Stimulated activated CD8-positive, alpha-beta memory T cell treated with anti-CD3 and anti-CD28 coated beads, Interleukin-2, amount 100 ng/mL, for 48 hours (primary cell): ENCODE measurements around the gene SPON1.
"Not testable (repeated sequence)": the region's sequence is repeated elsewhere in the genome, so short reads cannot be mapped to it uniquely, and the experiment has no call there.

Source experiments
- DNase-seq, 2 donors: peaks; one replicate each; pipeline ENCODE4 v3.0.0-alpha.2; 2020; ENCODE audit warnings: low read depth in 2 of 2

SPON1 gene

DNA sequence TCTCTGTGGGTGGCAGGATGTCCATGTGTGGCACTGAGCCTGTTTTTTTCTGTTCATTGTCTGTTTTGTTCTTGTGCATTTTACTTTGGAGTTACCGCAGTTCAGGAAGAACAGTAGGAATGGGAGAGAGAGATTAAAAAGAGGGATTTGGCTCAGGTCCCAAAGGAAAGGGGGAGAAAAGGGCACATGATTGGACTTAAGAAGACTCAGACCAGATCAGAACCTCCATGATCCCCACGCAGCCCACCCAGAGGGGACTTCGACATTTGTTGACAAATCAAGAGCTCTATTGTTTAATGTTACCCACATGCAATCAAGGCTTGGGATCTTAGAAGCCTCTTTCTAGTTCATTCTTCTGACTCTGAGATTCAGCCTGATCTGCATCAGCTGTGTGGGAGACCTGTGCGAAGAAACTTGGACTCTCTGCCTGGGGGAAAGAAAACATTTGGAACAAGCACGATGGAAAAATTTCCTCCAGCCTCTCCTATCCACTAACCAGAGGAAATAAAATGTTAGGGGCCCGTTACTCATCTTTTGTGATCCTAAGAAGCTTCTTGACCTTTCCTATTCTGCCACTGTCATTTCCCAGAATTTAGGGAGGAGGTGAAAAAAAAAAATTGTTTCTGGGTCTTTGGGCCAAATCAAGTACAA lies 119.2 kb downstream of the SPON1 start:
- DNase-seq: no peak

DNA sequence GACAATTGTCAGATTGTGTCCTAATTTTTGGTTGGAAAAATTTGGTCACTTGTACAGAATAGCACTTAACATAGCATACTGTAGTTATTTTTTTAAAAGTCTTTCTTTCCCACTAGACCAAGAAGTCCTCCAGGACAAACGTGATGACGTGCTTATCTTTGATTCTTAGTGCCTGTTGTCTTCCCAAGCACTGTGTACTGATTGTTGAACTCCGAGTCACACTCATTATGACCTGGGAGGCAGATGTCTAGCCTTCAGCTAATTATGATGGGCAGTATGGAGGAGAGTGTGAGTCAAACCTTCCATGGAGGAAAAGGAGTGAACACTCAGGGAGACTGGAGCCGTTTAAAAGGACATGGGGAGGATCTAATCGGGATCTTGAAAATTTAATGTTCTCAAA lies 119.8 kb downstream of the SPON1 start:
- DNase-seq: no peak

DNA sequence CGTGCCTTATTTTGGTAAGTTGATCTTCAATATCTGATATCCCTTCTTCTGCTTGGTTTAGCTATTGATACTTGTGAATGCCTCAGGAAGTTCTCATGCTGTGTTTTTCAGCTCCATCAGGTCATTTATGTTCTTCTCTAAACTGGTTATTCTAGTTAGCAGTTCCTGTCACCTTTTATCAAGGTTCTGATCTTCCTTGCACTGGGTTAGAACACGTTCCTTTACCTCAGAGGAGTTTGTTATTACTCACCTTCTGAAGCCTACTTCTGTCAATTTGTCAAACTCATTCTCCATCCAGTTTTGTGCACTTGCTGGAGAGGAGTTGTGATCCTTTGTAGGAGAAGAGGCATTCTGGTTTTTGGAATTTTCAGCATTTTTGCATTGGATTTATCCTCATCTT lies 126.3 kb downstream of the SPON1 start:
- not testable (repeated sequence) for DNase-seq

DNA sequence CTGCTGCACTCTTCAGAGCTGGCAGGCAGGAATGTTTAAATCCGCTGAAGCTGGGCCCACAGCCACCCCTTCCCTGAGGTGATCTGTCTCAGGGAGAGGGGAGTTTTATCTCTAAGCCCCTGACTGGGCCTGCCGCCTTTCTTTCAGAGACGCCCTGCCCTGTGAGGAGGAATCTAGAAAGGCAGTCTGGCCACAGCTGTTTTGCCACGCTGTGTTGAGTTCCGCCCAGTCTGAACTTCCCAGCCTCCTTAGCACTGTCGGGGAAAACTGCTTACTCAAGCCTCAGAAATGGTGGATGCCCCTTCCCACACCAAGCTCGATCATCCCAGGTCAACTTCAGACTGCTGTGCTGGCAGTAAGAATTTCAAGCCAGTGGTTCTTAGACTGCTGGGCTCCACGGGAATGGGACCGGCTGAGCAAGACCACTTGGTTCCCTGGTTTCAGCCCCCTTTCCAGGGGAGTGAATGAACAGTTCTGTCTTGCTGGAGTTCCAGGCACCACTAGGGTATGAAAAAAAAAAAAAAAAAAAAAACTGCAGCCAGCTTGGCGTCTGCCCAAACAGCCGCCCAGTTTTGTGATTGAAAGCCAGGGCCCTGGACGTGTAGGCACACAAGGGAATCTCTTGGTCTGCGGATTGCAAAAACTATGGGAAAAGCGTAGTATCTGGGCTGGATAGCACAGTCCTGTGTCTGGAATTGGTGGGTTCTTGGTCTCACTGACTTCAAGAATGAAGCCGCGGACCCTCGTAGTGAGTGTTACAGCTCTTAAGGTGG lies 127.4 kb downstream of the SPON1 start:
- no peak for DNase-seq

DNA sequence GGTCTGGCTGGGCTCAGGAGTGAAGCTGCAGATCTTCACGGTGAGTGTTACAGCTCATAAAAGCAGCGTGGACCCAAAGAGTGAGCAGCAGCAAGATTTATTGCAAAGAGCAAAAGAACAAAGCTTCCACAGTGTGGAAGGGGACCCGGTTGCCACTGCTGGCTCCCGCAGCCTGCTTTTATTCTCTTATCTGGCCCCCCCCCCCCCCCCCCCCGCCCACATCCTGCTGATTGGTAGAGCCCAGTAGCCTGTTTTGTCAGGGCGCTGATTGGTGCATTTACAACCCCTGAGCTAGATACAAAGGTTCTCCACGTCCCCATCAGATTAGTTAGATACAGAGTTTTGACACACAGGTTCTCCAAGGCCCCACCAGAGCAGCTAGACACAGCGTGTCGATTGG lies 128.1 kb downstream of the SPON1 start:
- not testable (repeated sequence) for DNase-seq

DNA sequence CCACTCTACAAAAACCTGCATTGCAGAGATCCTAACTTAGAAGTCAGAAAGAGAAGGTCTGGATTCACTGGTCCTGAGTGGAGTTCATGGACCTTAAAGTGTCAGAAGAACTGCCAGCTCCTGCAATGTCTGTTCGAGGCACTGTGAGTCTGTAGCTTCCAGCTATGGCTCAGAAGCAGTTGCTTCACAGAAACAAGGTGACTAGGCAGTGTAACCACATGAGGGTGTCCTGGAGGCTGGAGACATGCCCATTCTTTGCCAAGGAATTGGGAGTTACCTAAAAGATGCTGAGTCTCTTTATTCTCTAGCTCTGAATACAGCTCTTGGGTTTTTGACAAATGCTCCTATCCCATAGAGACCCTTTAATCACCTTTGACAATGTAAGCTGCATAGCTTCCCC lies 130.5 kb downstream of the SPON1 start:
- DNase-seq: no peak

DNA sequence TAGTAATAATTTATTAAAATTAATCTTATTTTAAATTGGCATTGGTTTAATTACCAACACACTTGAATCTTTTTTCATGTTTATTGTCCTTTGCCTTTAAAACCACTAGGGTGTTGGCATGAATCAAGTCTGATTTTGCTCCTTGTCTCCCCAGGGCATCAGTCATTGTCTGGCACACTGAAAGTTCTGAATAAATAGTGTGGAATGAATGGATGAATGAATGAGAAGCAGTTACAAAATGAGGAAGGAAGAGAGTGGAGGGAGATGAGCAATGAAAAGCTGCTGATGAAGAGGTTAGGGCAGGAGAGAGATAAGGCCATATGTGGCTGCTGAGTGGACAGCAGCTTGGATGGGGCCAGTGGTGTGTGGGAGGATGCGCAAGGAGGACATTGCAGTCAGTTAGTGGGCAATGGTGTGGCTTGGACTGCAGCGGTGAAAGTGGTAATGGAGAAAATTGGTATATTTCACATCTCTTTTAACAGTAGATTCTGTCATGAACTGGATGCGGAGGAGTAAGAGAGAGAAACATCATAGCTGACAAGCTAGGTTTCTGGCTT lies 132.0 kb downstream of the SPON1 start:
- no peak for DNase-seq

DNA sequence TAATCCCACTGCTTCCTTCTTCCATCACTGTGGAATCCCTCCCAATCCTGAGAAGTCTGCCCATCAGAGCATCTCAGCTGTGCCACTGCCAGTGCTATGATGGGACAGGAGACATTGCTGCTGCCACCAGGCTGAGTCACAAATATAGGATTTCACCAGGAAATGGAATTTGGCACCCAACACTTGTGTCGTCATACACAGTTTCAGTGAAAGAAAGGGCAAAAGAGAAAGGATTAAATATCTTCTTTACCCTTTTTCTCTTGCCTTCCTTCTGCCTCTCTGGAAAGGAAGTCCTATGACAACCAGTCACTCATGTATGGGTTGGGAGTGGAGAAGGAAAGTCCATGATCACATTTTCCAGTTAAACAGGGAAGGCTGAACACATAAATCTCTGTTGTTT lies 133.4 kb downstream of the SPON1 start:
- no peak for DNase-seq

DNA sequence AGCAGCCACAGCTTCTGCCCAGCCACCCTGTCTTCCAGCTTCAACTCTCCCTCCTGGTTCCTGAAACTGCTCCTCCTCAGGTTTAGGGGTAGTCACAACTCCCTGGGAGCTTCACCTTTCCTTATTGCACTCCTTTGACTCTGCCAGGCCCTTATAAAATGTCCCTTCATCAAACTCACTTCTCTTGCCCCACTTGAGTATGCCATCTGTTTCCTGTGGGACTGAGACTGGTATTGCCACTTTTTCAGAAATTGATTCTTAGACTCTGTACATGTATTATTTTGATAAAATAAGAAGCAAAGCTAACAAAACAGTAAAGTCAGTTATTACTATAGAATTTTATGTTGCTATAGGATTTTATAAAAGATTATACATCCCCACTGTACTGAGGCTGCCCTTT lies 134.1 kb downstream of the SPON1 start:
- no peak for DNase-seq

DNA sequence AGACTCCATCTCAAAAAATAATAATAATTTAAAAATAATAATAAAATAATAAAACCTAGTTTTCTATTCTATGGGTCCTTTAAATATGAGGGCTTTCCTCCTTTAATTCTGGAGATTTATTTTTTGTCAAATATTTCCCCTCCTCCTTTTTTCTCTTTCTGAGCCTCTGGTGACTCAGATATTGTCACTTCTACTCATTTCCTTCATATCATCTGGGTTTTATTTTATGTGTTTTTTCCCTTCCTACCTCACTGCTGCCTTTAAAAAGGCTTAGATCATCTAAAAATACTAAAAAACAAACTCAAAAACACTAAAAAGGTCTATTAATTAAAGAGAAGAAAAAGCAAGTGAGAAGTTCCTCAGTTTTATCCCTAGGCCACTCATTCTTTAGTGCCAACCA lies 138.9 kb downstream of the SPON1 start:
- no peak for DNase-seq

DNA sequence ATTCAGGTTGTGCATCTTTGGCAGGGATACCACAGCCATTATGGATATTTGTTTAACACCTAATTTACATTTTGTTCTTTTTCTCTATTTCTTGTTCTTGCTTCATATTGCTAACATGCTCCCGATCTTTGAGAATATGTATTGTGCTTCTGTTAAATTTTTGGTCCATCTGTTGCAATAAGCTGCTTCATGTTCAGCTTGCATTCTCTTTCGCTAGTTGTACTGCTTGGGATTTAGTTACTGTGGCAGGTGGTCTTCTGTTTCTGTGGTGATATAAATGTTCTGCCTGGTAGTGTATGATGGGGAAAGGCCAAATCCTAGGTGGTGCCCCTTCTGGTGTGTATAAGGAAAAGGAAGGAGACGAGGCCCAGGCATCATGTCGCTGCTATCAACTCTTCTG lies 140.2 kb downstream of the SPON1 start:
- no peak for DNase-seq

DNA sequence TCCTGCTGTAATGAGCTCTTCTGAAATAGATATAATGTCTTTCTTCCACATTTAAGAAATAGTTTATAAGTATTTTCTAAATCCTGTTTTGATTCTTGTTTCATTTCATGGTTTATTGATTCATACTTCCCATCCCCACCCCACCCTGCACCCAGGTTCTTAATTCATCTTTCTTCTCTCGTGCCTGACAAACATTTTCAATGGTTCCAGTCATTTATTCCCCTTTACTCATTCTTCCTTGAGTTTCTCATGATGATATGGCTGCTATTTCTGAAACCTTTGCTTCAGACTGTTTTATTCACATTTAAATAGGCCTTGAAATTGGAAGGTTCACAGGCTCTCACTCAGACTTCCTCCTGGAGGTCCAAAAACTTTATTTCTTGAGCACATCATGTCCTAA lies 142.9 kb downstream of the SPON1 start:
- DNase-seq: no peak

DNA sequence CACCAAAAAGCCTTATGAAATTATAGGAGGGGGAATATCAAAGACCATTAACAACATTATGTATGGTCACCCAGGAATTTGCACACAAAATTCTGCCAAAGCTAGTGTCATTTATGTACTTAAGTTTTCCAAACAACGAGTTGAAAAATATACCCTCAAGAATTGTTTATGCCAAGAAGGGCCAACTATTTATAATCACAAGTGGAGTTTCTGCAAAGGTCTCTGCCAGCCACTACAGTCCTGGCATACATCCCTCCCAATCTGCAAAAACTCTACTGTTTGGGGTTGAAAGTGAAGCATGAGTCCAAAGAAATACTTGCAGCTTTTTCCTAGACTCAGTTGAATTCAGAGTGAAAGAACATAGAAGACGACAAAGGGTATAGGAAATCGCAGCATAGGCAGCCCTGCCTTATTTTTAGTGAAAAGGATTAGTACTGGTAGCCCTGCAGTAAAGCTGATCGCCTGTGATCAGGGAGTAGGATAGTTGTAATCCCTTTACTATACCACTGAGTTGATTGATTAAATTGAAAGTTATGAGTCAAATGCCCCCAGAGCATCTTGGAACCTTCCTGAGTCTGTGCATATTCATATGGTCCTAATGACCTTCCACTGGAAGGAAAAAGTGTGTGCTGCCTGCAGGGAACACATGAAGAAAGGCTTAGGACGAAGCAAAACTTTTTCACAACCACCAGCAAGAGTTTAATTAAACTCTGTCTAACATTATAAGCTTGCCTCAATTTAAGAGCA lies 144.0 kb downstream of the SPON1 start:
- no peak for DNase-seq

DNA sequence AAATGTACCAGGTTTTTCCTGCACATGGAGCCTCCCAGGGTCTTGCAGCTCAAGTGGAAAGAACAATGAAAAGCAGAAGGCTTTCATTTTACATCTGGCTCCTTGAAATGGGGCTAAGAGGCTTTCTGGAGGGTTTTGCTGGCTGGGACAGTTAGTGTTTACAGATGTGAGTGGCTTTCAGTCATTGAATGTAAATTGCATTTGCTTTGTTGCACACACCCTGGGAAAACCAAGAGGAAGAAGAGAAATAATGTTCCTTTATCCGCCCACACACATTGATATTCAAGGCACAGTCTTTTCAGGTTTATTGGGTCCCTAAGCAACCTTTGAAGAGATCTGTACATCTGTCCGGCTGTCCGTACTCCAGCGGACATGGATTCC lies 144.5 kb downstream of the SPON1 start:
- no peak for DNase-seq

DNA sequence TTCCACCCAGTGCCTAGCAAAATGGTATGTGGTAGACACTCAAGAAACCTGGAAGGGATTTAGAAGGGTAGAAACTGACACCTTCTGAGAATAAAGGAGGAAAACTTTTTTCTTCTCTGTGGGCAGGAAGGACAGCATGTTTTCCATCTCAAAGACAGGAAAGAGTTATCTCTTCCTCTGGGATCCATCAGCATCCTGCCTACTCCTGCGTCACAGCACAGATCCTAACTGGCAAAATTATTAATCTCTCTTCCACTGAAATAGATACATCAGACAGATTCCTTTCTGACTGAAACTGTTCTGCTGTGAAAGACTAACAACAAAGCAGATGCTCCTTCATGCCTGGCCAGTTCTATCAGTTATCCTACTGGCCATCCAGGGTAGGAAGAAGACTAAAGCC lies 147.2 kb downstream of the SPON1 start:
- DNase-seq: no peak

DNA sequence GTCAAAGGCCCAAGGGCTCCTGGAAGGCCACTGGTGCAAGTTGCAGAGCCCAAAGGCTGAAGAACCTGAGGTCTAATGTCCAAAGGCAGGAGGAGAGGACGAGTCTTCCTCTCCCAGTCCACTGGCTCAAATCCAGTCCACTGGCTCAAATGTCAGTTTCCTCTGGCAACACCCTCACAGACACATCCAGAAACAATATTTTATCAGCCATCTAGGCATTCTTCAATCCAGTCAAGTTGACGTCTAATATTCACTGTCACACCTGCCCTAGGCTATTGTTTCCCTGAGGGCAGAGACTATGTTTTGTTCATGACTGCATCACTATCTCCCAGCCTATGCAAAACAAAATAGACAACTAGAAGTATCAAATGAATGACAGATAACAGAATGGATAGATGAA lies 148.1 kb downstream of the SPON1 start:
- no peak for DNase-seq

DNA sequence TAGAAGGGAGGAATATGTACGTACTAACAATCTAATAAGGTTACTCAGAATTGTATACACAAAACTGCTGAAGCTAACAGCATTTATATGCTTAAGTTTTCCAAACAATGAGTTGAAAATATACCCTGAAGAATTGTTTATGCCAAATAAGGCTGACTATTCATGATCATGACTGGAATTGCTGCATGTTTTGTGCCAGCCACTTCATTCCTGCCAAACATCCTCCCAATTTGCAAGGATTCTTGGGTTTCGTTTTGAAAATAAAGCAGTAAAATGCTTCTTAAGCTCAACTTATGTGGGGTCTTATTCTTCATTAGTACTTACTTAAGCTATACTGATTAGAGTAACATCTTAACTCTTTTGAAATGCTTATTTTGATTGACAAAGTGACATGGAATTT lies 149.0 kb downstream of the SPON1 start:
- no peak for DNase-seq

DNA sequence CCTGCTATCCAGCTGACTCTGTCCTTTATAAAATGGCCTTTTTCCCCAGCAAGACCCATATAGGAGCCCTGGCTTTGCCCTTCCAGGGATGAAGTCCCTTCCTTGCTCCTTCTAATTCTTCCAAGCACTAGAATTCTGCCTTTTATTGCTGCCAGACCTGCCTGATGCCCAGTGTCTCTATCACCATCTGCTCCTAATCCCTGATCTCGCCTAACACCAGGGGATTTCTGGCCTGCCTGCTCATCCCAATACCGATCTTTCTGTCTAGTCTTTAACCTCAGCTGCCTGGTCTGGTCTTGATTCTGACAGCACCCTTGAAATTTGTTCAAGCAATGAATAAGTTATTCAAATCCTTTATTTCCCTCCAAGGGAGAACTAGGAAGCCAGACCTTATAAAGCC lies 150.2 kb downstream of the SPON1 start:
- no peak for DNase-seq

DNA sequence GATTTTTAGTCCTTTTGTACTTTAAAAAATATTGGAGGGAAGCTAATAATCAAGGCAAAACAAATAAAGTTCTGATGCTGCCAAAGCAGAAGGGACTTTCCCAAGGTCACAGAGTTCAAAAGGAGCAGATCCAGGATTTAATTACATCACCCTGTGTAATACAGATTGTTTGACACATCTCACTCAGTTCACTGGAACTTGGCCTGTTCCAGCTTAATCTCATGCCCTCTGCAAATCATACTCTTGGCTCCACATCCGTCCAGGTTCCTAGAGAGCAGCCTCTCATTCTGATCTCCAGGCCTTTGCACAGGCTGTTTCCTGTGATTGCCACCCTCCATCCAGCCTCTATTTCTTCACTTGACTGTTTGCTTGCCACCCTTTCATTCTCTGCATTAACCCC lies 151.7 kb downstream of the SPON1 start:
- no peak for DNase-seq

DNA sequence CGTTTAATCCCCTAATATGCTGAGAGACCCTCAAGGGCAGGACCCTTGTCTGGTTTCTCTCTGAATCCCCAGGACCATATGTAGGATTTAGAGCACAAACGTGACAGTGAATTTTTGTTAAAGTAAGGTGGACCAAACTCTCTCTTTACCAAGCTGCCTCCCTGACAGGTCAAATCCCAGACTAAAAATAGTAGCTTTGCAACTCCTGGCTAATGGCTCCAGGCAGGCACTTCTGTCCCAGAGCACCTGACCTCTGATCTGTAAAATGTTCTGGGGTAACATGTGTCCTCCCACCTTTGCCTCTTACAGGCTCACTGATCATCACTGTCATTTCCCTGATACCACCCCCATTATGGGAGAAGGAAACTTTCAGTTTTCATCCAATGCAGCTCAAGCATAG lies 152.3 kb downstream of the SPON1 start:
- DNase-seq: no peak

DNA sequence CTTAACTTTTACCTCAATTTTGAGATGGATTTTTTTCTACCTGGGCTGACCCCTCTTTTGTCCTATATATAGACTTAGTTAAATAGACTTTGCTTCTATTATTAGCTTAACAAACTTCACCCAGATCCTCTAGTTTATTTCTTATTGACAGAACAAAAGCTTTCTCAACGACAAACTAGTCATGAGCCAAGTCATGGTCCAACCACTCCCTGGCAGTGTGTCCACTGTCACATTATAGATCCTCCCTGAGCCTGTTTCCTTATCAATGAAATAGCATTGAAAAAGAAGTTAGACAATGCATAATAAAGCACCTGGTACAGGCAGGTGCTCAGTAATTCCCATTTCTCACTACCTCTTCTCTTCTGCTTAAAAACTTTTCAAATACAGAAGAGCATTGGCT lies 155.1 kb downstream of the SPON1 start:
- DNase-seq: no peak

DNA sequence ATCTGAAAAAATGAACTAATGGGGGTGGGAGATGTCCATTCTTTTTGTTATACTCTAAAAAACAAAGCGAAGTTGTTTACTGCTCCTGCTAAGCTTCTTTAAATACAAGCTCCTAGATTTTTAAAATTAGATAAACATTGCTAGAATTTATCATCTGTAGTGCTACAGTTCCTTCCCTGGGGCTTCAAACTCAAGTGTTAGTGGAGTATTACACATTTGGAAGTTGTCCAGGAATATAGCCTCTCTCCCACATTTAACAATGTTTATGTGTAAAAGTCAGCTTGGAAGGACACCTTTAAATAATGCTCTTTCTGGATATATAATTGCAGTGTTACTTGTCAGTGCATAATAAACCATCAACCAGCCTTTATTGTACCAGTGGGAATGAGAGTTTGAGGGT lies 155.5 kb downstream of the SPON1 start:
- no peak for DNase-seq

DNA sequence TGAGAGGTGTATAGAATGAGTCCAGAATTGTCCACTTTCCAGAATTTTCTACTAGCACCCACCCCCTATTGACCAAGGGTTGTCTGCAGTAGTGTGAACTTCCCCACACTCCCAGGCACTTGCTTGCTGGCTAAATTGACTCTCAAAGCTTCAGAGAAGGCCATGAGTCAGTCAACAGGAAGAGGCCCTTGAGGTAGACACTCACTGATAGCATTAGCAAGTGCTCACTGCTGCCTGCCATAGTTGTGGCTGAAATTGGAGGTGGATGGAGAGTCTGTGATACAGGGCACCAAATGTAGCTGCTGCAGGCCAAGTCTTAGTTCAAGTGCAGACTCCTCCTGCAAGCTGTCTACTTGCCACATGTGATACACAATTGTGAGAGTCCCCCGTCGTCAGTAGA lies 156.8 kb downstream of the SPON1 start:
- DNase-seq: no peak
